NCI-H1436 treated with DMSO at 0.1 percent for 48 hours (cell line): ENCODE data around the gene CDK9.

Experiments
- DNase-seq: peaks from one replicate; lab custom pipeline; 2025; lab: John Stamatoyannopoulos, UW

CDK9 gene

GRCh38 chr9:127803507-127804352 lies 17.9 kb downstream of the CDK9 start:
- DNase-seq: no peak

DNA sequence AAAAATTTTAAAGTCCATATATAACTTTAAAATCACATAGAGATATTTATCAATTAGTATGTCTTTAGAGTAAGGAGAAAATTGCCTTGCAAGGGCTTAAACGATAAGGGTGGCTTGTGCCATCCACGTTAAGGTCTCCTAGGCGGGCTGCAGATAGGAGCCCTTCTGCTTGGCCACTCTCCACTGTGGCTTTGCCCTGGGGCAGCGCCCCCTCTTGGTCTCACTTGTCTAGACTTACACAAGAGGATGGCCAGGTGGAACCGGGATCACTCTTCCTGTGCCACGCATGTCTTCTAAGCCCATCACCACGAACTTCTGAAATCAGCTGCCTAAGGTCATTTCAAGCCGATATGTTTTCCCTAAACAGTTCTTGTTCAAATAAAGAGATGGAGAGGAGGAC lies 19.8 kb downstream of the CDK9 start:
- DNase-seq: no peak

DNA sequence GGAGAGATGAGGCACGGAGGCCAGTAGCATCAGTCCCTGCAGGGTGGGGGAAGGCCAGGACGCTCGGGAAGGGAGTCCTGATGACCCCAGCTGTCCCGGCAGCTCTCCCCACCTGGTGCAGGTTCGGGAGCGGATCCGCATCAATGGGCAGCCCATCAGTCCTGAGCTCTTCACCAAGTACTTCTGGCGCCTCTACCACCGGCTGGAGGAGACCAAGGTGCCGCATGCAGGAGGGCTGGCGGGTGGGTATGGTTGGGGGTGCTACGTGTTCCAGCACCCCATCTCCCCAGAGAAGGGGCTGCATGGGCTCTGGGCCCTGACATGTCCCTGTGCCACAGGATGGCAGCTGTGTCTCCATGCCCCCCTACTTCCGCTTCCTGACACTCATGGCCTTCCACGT lies 21.0 kb downstream of the CDK9 start:
- no peak for DNase-seq

DNA sequence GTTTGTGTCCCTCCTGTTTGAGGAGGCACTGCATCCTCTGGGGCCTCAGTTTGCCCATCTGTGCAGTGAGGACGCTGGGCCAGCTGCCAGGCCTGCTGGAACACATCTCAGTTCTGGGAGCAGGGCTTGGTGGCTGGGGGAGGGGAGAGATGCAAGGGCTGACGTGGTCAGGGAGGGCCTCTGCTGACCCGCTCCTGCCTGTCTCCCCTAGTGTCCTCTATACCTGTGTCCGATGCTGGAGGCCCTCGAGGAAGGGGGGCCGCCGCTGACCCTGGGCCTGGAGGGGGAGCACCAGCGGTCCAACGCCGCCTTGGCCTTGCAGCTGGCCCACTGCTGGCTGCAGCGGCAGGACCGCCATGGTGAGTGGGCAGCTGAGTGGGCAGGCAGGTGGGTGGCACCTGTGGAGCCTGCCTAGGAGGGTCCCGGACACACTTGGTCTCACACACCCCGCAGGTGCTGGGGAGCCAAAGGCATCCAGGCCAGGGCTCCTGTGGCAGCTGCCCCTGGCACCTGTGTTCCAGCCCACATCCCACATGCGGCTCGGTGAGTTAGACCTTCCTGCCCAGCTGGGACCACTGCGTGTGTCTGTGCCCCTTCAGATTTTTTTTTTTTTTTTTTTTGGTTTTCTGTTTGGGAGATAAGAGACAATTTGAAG lies 22.6 kb downstream of the CDK9 start:
- no peak for DNase-seq

DNA sequence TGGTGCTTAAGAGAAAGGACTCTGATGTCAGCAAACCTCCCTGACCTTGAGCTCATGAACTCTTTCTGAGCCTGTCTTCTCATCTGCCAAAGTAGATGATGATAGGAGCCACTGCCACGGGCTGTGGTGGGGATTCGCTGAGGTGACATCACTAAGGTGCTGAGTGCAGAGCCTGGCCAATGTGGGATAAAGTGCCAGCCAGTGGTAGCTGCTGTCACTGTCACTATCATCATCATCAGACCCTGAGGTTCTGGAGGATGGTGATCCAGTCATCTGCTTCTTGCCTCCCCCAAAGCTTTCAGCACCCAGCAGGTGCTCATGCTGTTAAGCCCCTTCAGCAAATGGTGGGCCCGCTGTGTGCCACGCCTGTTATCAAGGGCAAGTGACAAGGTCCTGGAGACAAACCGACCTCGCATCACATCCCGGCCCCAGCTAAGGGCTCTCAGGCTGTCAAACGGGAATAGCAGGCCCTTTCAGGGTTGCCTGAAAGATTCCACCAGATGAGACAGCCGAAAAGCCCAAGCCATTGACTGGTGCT lies 23.2 kb downstream of the CDK9 start:
- DNase-seq: no peak

DNA sequence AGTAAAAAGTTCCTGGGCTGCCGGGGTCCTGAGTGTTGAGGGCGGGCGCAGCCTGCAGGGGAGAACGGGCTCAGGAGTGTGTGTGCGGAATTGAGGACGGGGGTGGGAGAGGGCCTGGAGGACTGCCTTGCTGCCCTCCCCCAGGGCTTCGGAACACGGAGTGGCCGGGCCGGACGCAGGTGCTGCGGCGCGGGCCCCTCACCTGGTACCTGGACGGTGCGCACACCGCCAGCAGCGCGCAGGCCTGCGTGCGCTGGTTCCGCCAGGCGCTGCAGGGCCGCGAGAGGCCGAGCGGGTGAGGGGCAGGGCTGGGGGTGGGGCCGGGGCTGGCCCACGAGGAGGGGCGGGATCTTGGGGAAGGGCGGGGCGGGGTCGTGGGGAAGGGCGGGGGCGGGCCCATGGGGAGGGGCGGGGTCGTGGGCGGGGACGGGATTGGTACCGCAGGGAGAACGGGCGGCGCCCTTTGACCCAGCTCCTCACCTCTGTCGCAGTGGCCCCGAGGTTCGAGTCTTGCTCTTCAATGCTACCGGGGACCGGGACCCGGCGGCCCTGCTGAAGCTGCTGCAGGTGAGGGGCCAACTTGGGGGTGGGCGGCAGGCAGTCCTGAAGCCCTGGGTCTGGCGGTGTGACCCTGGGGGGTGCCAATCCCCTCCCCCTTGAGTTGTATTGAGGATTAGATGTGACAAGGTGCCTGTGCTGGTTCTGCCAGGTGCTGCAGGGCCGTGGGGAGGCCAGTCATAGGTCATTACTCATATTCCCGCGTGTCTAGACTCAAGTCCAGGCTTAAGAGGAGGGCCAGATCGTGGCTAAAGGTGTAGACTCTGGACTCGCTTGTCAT lies 23.9 kb downstream of the CDK9 start:
- DNase-seq: no peak

DNA sequence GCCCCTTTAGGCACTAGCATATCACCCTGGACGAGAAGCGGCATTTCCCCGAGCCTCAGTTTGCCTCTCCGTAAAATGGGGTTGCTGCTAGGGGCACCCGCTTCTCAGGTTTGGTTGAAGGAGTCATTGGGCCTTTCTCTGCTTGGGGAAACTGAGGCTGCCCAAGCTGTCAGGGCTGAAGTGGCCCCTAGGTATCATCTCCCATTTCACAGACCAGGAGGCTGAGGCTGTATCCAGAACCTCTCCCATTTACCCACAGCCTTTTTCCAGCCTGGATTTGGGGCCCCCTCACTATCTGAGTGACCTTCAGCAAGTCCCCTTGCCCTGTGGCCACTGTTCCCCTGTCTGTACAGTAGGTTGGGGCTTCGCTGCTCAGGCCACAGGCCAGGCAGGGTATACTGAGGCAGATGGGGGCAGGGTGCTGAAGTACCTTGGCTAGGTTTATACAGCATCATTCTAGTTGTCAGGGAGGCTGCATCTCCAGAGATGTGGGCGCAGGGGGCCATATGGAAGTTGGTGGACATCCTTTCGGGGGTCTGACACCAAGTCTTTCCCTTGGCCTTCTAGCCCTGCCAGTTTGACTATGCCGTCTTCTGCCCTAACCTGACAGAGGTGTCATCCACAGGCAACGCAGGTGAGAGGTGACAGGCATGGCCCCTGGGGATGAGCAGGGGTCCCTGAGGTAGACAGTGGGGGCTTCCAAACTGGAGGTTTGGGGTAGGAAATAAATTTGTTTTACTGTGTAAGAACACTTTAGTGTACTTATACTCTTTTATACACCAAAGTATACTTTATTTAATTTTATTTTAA lies 24.7 kb downstream of the CDK9 start:
- no peak for DNase-seq

GRCh38 chr9:127812011-127812410 lies 26.2 kb downstream of the CDK9 start:
- DNase-seq: no peak

DNA sequence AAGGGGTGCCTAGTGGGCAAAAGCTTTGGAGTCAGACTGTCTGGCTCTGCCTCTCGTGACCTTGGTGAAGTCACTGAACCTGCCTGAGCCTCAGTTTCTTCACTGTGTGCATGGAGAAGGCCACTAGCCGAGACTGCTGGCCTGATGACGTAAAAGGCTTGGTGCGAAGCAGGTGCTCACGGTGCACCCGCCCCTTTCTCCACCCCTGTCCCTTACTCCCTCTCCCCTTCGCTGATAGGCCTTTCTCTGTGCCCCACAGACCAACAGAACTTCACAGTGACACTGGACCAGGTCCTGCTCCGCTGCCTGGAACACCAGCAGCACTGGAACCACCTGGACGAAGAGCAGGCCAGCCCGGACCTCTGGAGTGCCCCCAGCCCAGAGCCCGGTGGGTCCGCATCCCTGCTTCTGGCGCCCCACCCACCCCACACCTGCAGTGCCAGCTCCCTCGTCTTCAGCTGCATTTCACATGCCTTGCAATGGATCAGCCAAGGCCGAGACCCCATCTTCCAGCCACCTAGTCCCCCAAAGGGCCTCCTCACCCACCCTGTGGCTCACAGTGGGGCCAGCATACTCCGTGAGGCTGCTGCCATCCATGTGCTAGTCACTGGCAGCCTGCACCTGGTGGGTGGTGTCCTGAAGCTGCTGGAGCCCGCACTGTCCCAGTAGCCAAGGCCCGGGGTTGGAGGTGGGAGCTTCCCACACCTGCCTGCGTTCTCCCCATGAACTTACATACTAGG lies 27.3 kb downstream of the CDK9 start:
- DNase-seq: no peak

DNA sequence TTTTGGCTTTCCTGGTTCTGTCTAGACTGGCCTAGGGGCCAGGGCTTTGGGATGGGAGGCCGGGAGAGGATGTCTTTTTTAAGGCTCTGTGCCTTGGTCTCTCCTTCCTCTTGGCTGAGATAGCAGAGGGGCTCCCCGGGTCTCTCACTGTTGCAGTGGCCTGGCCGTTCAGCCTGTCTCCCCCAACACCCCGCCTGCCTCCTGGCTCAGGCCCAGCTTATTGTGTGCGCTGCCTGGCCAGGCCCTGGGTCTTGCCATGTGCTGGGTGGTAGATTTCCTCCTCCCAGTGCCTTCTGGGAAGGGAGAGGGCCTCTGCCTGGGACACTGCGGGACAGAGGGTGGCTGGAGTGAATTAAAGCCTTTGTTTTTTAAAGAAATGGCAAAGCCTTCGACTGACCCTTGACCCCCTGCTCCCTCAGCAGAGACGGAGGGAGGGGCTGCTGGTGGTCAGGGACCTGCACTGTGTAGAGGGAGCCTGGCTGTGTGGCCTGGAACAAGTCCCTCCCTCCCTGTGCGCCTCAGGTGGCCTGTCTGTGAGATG lies 27.9 kb downstream of the CDK9 start:
- no peak for DNase-seq

DNA sequence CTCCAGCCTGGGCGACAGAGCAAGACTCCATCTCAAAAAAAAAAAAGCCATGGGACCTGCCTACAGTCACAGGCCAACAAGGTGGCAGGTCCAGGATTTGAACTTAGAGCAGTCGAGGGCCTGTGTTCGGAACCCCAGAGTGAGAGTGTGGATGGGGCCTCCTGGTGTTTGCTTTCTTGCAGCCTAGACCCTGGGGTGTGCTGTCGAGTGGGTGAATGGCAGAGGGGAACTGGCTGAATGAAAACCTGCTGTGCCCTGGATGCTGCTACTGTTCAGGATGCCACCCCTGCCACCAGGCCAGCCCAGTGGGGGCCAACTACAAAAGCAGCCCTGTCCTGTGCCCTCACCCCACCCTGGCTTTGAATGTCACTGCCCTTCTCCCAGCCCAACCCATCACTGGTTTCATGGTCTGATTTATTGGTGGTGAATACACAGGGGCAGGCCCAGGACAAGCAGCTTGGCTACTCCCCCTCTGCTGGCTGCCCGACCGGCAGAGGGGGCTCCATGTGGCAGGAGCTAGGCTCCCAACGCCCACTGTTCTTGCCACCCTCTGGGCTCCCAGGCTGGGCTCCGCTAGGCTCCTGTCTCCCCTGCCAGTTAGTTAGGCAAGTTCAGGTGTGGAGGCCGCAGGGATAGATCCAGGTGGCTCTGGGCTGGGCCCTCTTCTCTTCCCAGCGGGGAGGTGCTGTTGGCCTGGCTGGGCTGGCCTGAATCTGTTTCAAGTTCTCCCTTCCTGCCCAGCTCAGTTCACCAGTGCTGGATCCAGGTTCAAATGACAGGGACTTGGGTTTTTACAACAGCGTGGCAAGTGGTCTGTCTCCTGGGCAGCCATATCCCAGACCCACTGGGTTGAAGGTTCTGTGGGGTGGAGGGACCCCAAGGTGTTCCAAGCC lies 29.0 kb downstream of the CDK9 start:
- no peak for DNase-seq

DNA sequence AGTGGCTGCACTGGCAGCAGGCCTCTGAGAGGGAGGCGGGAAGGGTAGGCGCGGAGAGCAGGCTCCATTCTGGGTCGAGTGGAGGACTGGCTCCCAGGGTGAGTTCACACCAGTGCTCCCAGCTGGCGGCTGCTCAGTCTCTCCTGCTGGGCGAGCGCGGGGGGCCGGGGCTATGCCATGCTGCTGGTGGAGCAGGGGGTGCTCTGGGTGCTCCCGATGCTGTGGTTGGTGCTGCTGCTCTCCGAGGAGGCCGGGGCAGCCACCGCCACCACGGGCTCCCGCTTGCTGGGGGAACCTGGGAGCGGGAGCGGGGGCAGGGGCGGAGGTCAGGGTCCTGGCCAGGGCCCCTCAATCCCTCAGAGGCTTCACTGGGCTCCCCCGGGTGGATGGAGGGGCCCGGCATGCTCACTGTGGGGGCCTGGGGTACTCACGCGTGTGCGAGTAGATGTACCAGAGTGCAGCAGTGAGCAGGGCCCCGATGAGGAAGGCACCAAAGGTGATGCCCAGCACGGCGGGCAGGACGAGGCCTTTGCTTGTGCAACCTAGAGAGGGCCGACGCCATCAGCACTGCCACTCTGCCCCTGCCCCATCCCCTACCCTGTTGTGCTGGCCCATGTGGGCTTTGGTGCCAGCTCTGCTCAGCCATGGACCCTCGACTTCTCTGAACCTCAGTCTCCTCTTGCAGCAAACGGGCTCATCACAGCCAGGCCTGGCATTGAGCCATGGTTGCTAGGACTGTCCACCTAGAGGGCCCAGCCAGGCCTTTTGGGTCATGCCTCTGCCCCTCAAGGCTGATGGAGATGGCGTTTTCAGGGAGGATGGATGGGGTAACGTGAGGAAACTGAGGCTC lies 29.9 kb downstream of the CDK9 start:
- DNase-seq: no peak

DNA sequence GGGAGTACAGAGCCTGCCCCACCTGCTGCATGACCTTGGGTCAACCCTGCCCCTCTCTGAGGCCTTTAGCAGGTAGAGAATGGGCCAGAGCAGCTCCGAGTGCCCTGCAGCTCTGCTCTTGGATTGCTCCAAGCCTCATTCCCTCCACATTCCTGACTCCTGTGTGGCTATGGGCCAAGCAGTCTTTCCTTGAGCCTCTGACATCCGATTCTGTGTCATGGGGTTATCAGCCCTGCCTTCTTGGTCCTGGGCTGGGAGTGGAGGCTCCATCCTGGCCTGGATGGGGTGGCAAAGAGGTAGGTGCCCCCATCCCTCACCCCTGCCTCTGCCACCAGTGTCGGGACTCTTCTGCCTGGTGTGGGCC lies 30.5 kb downstream of the CDK9 start:
- no peak for DNase-seq

GRCh38 chr9:127816728-127817127 lies 30.9 kb downstream of the CDK9 start:
- DNase-seq: no peak

GRCh38 chr9:127817881-127818434 lies 32.1 kb downstream of the CDK9 start:
- no peak for DNase-seq

DNA sequence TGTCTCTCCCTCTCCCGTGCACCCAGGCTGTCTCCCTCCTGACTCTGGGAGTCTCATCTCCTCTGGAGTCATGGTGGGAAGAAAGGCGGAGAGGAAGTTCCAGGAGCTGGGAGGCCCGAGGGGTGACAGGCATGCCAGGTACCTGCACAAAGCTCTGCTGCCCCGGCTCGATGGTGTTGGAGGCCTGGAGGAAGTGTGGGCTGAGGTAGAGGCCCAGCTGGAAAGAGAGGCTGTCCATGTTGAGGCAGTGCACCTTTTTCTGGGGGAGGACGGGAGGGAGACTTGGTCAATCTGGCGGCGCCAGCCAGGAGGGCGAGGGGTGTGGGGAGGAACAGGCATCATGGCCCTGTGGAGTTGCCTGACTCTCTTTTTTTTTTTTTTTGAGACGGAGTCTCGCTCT lies 32.7 kb downstream of the CDK9 start:
- DNase-seq: no peak

- DNase-seq: no peak
These were observed 36.3 kb downstream of the CDK9 start for GRCh38 chr9:127822108-127822507.

DNA sequence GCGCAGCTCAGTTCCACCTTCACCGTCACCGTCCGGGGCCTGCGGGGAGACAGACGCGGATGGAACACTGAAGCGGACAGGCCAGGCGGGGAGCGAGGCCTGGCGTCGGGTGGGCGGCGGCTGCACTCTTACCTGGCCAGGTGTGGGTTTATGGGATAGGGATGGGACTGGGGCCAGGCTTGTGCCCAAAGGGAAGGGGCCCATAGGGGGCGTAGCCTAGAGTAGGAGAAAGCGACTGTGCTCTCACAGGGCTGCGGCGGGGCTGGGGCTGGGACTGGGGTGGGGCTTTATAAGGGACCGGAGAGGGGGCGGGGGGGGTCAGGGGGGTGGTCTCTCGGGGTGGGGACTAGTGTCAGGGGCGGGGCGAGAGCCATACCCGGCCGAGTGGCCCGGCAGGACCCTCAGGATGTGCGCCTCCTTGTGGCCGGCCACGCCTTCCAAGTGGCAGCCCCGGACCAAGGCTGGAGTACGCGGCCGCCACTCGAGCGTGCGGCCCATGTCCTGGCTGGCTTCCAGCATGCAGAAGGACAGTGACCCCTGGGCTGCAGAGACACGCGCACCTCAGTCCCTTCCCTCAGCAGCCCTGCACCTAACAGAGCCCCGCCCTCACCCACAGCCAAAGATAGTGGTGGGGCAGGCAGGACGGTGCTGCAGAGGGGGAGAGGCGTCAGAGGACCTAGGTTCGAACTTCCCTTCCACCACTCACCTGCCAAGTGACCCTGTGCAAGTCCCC lies 39.7 kb downstream of the CDK9 start:
- DNase-seq: no peak
